SH-SY5Y (cell line): ENCODE data around the gene ZNF432.

Experiments
- GATA2 ChIP-seq: IDR thresholded peaks from 2 replicates; pipeline ENCODE4 v1.6.1; 2011; ENCODE audit warnings: mild to moderate bottlenecking, low read depth, low read length
- GATA3 ChIP-seq: IDR thresholded peaks from 2 replicates; pipeline ENCODE4 v1.6.1; 2011; ENCODE audit warnings: low read depth, mild to moderate bottlenecking, low read length, moderate library complexity

ZNF432 gene

DNA sequence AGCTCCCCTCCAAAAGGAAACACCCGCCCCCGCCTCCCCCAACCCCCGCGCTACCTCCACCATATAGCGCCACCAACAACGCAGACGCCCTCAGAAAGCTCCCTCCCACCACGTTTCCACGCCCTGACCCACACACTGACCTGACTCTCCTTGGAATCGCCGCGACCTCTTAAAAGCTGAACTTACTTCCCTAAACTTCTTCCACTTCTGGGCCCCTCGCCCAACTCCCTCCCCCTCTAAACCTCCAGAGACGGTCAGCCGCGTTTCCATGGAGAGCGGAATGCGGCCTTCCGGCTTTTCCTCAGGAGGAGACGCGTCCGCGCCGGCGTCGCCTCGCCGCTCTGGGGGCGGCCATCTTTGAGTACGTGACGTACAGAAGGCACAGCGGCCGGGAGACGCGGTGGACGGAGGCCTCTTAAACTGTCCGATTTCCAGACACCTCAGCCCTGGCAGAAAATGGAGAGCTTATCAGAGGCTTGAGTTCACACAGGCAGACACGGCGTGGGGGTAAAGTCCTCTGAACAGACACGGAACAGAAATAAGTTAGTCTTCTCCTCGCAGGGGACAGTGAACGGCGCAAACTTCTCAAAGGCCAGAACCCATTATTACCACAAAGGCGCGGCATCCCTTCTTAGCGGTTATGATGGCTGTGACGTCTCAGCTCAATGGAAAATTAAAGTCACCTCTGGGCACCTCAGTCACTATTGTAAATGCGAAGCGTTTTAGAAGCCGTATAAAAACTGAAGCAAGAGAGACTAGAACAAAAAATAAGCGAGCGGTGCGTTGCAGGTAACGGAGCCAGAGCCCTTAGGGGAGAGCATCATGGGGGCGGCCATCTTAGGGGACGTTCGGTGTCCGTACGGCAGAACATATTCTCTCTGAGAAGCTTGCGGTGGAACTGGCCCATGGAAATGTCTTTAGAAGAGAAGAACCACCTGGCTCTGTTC lies at the start of gene ZNF432:
ZNF432 (minus strand) TSS at position 284 of the 947 bp plus-strand sequence. CDS start 1,970 bp downstream, outside the sequence.
- TF ChIP-seq GATA2, result no peak
- TF ChIP-seq GATA3, result no peak

DNA sequence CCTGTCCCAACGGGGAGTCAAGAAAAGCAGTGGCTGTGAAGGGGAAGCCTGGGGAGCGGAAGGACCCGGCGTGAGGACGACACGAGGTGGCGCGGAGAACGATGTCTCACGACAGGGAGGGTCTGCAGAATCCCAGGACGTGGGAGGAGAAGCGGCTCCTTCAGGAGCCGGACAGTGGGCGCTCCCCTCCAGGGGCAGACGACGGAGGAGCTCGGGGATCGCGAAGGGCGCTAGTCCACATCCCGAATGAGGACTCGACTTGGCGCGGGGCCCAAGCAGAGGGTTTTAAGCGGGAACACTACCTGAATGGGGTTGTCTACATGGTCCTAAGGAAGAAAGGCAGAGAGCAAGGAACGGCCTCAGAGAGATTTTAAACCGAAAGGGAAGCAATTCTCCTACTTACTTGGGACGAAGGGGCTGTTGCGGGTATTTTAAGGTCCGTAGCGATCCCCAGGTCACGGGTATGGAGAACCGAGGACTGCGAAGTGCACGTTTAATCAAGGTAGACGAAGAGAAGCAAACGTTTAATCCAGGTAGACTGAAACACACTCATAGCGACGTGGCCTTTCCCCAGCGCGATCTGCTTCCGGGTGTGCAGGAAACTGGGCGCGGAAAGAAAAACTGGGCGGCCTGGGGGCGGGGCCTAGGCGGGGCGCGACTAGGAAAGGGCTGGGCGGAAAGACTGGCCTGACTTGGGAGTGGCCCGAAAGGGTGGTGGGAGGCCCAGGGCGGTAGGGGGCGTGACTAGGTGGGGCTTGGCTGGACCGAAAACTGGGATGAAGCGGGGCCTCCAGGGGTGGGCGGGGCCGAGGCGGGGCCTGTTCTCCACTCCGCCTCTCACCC lies 46.8 kb upstream of the ZNF432 start, which contains the start of gene ZNF841:
ZNF841 (minus strand) TSS at position 594 of the 843 bp plus-strand sequence. CDS start 10,964 bp downstream, outside the sequence.
- TF ChIP-seq GATA2, result no peak
- no peak for TF ChIP-seq GATA3

DNA sequence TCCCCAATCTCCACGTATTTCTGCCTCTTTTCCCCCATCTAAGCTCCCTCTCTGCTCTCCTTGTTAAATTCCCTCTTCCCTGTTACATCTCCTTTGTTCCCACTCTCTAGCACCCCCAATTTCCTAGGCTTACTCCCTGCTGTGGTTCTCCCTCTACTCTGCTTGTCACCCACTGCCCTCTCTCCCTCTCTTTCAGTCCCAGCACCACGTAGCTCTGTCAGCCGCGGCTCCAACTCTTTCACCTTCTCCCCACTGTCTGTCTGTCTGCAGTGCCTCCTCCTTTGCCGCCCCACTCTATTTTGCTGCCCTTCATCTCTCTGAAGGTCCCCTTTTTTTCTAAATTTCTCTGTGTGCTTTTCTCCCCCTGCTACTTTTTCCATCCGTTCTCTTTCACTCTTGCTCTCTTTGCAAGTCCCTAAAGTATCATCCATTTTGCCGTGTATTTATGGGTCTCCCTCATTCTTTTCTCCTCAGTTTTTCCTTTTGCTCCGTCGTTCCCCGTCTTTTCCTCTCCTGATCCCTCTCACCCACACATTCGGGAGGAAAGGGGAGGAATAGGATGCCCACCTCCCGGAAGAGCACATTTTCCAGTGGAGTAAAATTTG lies 46.0 kb upstream of the ZNF432 start:
- TF ChIP-seq GATA3 (no peak), GATA2 (no peak)

DNA sequence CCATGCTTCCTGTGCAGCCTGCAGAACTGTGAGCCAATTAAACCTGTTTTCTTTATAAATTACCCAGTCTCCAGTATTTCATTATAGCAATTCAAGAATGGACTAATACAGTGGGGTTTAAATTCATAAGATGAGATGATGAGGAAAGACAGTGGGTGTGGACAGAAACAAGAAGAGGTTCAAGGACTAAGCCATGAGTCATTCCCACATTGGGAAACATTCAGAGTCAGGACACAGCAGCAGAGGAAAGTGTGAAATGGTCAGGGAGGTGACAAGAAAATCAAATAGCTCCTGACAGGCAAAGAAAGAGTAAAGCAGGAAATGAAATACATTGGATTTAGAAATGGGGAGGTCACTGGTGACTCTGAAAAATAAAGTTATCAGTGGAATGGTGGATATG lies 37.8 kb upstream of the ZNF432 start:
- TF ChIP-seq GATA2 (no peak), GATA3 (no peak)

DNA sequence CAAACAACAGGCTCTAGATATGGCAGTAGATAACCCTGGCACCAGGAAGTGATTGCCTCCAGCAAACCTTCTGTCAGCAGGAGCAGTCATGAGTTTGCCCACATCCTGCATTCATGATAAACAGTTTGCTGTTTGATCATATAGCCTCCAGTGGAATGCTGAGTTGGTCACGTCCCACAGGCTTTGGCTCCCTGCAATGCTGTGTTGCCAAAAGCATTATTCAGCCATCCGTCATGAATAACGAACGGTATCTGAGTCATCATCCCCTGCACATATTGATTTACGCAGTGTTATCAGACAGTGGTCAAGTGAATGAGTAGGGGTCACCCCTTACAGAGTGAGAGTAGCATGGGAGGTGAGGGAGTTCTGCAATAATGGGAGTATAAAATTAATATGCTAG lies 21.9 kb upstream of the ZNF432 start:
- TF ChIP-seq GATA3, result no peak

DNA sequence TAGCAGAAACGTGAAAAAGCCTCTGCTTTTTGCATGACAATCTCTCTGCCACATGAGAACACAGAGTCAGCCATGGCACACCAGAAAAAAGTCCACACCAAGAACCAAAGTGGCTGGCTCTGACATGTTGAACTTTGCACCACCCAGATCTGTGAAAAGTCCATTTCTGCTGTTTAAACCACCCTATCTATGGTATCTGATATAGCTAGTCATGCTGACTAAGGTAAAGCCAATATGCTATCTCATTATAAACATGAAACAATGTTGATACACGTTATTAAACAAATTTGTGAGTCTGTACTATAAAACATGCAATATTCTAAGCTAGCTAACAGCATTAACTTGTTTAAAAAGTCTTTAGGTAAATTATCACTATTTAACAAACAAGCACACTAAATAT lies 21.0 kb upstream of the ZNF432 start:
- TF ChIP-seq GATA3 (no peak), GATA2 (no peak)

DNA sequence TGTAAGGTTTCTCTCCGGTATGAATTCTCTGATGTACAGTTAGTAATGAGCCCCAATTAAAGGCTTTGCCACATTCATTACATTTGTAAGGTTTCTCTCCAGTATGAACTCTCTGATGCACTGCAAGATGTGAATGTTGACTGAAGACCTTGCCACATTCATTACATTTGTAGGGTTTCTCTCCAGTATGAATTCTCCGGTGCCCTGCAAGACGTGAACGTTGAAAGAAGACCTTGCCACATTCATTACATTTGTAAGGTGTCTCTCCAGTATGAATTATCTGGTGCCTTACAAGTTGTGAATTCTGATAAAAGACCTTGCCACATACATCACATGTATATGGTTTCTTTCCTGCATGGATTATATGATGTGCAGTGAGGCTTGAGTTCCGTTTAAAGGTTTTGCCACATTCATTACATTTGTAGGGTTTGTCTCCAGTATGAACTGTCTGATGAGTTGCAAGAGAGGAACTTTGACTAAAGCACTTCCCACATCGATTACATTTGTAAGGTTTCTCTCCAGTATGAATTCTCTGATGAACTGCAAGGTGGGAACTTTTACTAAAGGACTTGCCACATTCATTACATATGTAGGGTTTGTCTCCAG lies 17.7 kb upstream of the ZNF432 start:
- TF ChIP-seq GATA3, result no peak
- no peak for TF ChIP-seq GATA2

DNA sequence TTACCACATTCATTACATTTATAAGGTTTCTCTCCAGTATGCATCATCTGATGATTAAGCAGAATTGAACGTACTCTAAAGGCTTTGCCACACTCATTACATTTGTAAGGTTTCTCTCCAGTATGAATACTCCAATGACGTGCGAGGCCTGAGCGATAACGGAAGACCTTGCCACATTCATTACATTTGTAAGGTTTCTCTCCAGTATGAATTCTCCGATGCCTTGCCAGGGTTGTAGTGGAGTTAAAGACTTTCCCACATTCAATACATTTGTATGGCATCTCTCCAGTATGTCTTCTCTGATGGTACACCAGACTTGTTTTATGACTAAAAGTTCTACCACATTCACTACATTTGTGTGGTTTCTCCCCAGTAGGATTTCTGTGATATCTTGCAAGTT lies 16.8 kb upstream of the ZNF432 start:
- TF ChIP-seq GATA2 (no peak), GATA3 (no peak)

DNA sequence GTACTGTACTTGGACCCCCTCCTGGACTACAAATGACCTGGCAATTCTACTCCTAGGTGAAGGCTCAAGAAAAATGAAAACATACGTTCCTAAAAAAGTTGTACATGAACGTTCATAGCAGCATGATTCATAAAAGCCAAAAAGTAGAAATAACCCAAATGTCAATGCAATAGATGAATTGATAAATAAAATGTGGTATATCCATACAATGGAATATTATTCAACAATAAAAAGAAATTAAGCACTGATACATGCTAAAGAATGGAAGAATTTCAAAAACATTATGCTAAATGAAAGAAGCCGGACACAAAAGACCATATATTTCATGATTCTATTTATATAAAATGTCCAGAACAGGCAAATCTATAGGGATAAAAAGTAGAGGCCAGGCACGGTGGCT lies 9.5 kb downstream of the ZNF432 start:
- no peak for TF ChIP-seq GATA3
- no peak for TF ChIP-seq GATA2

DNA sequence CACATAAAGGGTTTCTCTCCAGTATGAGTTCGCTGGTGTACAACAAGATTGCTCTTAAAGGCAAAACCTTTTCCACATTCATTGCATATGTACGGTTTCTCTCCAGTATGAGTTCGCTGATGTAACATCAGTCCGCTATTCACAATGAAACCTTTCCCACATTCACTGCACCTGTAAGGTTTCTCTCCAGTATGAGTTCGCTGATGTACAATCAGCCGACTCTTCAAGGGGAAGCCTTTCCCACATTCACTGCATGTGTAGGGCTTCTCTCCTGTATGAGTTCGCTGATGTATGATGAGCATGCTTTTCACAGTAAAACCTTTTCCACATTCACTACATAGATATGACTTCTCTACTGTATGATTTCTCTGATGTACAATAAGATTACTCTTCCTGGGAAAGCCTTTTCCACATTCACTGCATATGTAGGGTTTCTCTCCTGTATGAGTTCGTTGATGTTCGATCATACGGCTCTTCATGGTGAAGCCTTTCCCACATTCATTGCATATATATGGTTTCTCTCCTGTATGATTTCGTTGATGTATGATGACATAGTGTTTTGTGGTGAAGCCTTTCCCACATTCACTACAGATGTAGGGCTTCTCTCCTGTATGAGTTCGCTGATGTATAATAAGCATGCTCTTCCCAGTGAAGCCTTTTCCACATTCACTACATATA lies 14.4 kb downstream of the ZNF432 start:
- TF ChIP-seq GATA3, result no peak
- TF ChIP-seq GATA2, result no peak

DNA sequence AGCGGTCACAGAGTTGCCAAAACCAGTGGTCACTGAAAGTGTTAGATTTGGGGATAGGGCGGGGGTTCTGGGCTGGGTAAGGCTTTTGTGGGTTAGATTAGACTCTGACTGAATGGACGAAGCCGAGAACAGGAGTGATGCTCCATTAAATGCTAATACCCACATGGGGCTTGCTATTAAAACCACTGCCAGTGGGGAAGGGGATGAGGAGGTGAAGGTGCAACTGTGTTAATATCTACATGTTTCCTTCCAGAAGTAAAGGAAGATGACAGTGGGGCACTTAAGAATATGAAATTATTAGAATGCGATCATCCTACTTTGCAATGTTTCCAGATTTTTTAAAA lies 19.9 kb downstream of the ZNF432 start:
- TF ChIP-seq GATA2 (no peak), GATA3 (no peak)

DNA sequence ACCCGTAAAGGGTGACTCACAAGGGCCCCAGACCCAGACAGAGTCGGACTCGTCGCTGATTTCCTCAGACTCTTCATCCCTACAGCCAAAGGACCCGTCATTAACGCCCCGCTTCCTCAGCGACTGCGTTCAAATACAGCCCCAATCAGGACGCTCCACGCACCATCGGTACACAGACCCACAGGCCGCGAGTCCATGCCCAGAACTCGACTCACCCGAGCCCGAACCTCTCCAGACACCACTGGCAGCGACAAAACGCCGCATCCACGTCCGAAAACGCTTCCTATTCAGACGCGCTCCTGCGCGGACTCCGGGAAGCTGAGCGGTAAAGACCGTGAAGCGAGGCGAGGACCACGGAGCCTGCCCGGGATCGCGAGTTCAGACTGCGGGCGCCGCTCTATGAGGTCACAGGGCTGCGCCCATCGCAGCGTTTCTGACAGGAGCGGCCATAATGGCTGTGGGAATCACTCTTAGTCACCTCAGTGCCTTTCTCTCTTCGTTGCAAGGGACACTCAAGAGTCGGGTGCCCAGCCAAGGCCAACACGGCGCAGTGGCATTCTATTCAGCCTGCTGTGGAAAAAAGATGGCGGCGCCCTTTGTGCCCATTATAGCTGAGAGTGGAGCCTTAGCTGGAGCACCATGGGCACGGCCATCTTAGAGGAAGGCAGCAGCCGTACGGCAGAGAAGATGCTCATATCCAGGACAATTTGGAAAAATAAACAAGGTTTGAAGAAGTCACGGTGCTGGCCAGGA lies 20.4 kb downstream of the ZNF432 start, which contains the start of gene ZNF614:
ZNF614 (minus strand) TSS at position 353 of the 753 bp plus-strand sequence. CDS start 2,634 bp downstream, outside the sequence.
- TF ChIP-seq GATA3, result no peak
- no peak for TF ChIP-seq GATA2
